GM18505 (cell line): Measurements from ENCODE around the gene EPAS1.

Experiments used
- ATAC-seq: cut with Tn5 transposase; IDR thresholded peaks from one replicate; pipeline ENCODE4 v1.9.1; 2021; ENCODE audit not compliant: unreplicated experiment
- POLR2A ChIP-seq: IDR thresholded peaks from 4 replicates; pipeline ENCODE4 v1.6.1; 2011; ENCODE audit warnings: borderline replicate concordance; ENCODE audit not compliant: insufficient read depth, insufficient read length; ENCODE audit errors: extremely low read depth

The EPAS1 gene

DNA sequence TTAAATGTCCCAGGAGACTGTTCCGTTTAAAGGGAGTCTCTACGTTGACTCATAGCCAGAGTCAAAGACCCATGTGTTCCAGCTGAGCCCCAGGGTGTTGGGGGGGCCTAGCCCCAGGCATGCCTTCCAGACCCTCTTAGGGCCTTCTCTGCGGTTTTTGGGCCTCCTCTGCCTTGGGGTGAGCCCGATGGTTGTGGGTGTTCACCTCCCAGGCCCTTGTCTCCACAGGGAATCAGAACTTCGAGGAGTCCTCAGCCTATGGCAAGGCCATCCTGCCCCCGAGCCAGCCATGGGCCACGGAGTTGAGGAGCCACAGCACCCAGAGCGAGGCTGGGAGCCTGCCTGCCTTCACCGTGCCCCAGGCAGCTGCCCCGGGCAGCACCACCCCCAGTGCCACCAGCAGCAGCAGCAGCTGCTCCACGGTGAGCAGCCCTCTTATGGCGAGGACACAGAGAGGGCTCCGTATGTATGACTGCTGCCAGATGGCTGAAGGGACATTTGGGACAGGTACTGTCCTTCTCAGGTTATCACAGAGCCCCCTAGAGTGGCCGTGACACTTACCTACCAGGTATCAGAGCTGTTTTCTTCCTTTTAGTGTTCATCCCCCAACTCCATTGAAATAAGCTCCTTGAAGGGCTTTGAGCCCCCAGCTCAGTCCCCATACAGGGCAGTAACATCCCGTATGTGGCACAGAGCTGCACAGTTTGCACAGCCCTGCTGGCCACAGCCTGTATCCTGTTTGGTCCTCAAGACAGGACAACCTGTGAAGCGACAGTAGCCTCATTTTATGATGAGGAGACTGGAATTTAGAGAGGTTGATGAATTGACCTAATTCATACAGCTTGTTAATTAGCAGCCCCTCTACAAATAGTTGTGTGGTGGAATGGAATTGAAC, 80.7 kb downstream of the EPAS1 start:
- TF ChIP-seq POLR2A, result no peak
- no peak for ATAC-seq

DNA sequence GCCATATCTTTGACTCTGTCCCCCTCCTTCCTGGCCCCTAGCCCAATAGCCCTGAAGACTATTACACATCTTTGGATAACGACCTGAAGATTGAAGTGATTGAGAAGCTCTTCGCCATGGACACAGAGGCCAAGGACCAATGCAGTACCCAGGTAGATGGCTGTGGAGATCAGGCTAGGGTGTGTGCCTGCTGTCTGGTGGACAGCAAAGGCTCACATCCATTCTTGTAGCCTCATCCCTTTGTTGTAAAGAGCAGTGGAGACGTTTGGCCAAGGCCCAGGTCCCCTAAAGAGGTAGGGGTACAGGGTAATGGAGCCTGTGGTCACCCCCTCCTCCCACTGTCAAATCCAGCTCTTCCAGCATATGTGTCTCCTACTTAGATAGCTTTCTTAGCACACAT, 81.4 kb downstream of the EPAS1 start:
- ATAC-seq, result no peak
- TF ChIP-seq POLR2A, result no peak

DNA sequence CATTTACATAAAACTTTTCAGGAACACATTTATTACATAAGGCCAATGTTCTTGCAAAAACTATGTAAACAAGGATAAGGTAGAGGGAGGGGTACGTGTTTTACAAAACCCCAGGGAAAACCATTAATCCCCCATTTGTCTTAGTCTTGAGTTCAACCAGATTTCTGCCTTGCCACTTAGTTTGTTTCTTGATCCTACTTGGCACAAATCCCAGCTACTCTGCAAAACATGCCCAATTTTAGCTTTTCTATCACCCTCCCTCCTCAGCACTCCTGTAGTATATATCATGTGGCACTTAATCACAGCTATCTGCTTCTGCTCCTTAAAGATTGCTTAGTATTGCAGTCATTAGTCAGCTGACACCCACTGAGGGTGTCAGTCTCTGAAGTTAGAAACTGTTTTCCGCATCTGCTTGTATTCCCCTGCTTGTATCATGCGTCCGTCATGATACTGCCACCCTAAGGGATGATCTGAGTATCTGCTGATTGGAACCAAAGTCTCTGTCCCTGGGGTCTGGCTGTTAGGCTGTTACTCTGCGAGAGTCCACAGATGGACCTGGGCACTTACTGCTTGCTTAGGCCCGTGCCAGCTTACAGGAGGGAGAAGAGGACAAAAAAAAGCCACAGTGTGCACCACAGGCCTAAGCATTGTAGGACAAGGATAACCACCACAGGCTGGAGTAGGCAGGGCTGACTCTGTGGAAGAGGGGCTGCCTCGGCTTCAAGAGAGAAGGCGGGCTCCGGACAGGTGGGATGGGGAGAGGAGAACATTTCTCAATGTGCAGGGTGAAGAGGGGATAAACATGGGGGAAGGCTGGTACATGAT, 82.2 kb downstream of the EPAS1 start:
- TF ChIP-seq POLR2A, result no peak

DNA sequence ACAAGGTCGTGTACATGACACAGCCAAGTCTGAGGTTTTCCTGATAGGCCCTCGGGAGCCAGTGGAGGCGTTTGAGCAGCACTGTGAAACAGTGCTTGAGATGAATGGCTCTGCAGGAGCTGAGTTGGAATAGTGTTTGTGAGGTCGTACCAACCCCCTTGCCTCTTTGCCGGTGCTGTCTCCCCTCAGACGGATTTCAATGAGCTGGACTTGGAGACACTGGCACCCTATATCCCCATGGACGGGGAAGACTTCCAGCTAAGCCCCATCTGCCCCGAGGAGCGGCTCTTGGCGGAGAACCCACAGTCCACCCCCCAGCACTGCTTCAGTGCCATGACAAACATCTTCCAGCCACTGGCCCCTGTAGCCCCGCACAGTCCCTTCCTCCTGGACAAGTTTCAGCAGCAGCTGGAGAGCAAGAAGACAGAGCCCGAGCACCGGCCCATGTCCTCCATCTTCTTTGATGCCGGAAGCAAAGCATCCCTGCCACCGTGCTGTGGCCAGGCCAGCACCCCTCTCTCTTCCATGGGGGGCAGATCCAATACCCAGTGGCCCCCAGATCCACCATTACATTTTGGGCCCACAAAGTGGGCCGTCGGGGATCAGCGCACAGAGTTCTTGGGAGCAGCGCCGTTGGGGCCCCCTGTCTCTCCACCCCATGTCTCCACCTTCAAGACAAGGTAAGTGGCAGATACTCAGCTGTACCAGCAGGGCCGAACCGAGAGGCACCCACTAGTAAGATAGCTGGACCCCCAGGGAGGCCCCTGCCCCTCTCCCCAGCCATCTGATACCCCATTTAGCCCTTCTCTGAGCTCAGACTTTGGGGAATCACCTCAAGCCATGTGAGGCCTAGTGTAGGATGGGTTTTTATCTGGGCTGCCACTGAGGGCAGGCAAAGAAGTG, 83.1 kb downstream of the EPAS1 start:
- ATAC-seq, result no peak
- TF ChIP-seq POLR2A, result no peak

More for the DNA sequence above, 82.2 kb downstream of the EPAS1 start:
- ATAC-seq, result no peak

DNA sequence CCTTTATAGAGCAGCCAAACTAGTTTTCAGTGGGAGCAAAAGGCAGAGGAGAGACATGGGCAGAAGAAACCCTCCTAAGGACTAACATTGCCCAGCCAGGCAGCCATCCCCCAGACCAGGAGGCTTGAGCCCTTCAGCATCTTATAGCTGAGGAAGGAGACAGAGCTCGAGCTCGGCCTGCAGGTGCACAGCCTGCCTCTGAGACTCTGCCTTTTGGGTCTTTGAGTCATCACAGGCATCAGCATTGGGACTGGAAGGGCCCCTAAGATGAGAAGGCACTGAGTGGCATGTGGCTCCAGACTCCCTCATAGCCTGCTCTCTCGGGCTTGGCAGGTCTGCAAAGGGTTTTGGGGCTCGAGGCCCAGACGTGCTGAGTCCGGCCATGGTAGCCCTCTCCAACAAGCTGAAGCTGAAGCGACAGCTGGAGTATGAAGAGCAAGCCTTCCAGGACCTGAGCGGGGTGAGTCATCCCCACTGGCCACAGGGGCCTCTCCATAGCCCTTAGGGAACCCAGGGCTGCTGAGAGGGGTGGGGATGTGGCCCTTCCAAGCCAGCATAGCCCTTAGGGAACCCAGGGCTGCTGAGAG, 84.1 kb downstream of the EPAS1 start:
- no peak for ATAC-seq
- TF ChIP-seq POLR2A, result no peak

DNA sequence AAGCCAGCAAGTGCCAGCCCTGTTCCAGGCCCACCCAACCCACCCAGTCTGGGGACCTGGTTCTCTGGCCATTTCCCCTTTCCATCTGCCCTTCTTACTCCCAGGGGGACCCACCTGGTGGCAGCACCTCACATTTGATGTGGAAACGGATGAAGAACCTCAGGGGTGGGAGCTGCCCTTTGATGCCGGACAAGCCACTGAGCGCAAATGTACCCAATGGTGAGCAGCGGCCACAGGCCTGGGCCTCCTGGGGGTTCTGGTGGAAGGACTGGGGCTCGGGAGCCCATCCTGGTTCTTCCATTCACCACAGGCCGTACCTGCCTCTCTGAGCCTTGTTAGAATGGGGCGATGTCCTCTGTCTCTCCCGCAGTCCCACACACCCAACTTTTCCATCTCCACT, 84.7 kb downstream of the EPAS1 start:
- no peak for ATAC-seq
- TF ChIP-seq POLR2A, result no peak

DNA sequence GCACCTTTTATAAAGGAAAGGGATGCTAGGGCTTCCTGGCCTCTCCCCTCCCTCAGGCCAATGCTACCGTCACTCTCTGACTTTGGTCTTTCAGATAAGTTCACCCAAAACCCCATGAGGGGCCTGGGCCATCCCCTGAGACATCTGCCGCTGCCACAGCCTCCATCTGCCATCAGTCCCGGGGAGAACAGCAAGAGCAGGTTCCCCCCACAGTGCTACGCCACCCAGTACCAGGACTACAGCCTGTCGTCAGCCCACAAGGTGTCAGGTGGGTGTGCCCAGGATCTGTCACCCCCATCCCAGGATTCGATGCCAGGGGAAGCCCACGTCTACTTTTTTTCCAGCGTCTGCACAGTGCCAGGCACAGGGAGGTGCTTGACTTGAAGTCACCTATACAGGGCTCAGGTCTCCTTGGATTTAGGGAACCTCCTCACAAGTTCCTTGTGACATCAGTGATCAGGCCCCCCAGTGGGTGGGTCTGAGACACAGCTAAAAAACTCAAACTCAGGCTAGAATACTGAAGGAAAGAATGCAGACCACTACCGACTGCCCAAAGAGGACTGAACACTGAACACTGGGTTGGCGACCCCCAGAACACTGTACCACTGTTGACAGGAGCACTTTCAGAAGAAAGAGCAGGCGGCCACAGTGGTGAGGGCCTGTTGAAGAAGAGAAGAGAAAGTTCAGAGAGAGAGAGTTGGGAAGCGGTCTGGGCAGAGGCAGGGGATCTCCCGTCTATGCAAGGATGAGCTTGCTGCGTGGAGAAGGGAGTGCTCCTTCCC, 85.3 kb downstream of the EPAS1 start:
- ATAC-seq, result no peak
- TF ChIP-seq POLR2A, result no peak

DNA sequence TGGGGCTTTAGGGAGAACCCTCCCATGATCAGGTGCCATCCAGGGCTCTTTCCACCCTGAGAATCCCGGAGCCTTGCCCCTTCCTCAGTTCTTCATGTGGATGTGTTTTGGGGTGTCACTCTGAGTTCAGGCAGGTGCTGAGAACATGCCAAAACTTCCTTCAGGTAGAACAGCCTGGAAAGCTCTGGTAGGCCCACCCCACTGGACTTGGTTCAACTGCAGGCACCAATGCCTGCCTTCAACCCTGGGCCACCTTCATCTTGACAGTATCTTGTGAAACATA, 85.8 kb downstream of the EPAS1 start:
- ATAC-seq, result no peak
- TF ChIP-seq POLR2A, result no peak

DNA sequence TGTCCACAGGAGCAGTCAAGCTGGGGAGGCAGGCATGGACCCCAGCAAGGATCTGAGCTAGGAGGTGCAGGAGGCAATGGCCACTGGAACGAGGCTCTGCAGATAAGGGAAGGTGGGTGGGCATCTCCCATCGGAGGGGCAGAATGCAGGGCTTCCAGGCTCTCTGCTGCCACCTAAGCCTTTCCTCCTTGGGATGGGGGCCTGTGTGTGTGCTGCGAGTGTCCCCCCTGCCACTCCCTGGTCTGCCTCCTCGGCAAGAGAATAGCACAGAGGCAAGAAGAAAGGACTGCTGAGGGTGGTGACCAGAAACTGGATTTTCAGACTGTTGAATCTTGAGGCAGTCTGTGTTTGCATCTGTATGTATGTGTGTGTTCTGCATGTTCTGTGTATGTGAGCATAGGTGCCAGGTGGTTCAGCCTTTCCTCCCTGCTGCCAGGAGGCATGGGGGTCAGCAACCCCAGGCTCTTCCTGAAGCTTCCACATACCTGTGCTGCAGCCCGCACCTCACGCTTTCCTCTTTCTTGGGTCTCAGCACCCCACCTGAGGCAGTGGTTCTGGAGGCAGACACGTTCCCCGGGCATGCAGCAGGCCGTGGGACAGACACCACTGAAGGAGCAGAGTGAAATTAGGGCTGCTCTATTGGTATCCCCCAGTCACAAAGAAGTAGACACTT, 86.7 kb downstream of the EPAS1 start:
- TF ChIP-seq POLR2A, result no peak
- ATAC-seq, result no peak

DNA sequence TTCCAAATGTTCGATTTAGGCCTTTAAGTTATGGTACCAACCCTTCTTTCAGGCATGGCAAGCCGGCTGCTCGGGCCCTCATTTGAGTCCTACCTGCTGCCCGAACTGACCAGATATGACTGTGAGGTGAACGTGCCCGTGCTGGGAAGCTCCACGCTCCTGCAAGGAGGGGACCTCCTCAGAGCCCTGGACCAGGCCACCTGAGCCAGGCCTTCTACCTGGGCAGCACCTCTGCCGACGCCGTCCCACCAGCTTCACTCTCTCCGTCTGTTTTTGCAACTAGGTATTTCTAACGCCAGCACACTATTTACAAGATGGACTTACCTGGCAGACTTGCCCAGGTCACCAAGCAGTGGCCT, 87.2 kb downstream of the EPAS1 start:
- no peak for ATAC-seq
- no peak for TF ChIP-seq POLR2A

DNA sequence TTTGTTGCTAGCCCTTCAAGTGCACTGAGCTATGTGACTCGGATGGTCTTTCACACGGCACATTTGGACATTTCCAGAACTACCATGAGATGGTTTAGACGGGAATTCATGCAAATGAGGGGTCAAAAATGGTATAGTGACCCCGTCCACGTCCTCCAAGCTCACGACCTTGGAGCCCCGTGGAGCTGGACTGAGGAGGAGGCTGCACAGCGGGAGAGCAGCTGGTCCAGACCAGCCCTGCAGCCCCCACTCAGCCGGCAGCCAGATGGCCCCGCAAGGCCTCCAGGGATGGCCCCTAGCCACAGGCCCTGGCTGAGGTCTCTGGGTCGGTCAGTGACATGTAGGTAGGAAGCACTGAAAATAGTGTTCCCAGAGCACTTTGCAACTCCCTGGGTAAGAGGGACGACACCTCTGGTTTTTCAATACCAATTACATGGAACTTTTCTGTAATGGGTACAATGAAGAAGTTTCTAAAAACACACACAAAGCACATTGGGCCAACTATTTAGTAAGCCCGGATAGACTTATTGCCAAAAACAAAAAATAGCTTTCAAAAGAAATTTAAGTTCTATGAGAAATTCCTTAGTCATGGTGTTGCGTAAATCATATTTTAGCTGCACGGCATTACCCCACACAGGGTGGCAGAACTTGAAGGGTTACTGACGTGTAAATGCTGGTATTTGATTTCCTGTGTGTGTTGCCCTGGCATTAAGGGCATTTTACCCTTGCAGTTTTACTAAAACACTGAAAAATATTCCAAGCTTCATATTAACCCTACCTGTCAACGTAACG, 88.8 kb downstream of the EPAS1 start:
- no peak for TF ChIP-seq POLR2A

More for the DNA sequence above, 88.8 kb downstream of the EPAS1 start:
- ATAC-seq, result no peak
